CD14-positive monocyte (primary cell): ENCODE data around the gene GOLPH3. TPM values are rescaled to one million over a fixed set of nuclear protein-coding genes. Genes with fewer than 3 reads are reported as not detected.
A peak's percentile ranks its signal among the peaks of the same experiment; 100 is the strongest.
"Not testable (repeated sequence)": the region's sequence is repeated elsewhere in the genome, so short reads cannot be mapped to it uniquely, and the experiment has no call there.

Experiments
- DNase-seq, 3 donors: peaks; one replicate each; pipeline ENCODE4 v3.0.0-alpha.2; 2011 to 2022
- H2AFZ ChIP-seq: 2 replicates; pipeline ENCODE4 v1.6.0; 2012; ENCODE audit warnings: mild to moderate bottlenecking, low read depth, low read length, inconsistent platforms; ENCODE audit not compliant: insufficient read depth, poor library complexity, severe bottlenecking
- H3K27ac ChIP-seq, 2 donors: 1 replicate in 1 of 2; 2 replicates in 1 of 2; pipeline ENCODE4 v1.5.1; 2012 to 2013; ENCODE audit warnings: low read length in 2 of 2, control low read depth in 1 of 2, inconsistent platforms in 1 of 2, low read depth in 1 of 2, mild to moderate bottlenecking in 1 of 2
- H3K27me3 ChIP-seq, 2 donors: one replicate each; pipeline versions ENCODE4 v1.6.0 to v1.6.1; 2011 to 2013; ENCODE audit warnings: low read length in 2 of 2; ENCODE audit not compliant: control insufficient read depth in 2 of 2, insufficient read depth in 2 of 2
- H3K36me3 ChIP-seq, 2 donors: replicated peaks in 1 of 2; 1 replicate in 1 of 2; 2 replicates in 1 of 2; pipeline versions ENCODE4 v1.5.1 to v1.6.1; 2012 to 2013; ENCODE audit warnings: low read length in 2 of 2, control low read depth in 1 of 2, inconsistent platforms in 1 of 2, mild to moderate bottlenecking in 1 of 2; ENCODE audit not compliant: insufficient read depth in 2 of 2, control insufficient read depth in 1 of 2
- H3K4me1 ChIP-seq, 2 donors: 1 replicate in 1 of 2; 2 replicates in 1 of 2; pipeline versions ENCODE4 v1.5.1 to v1.6.1; 2012 to 2013; ENCODE audit warnings: low read length in 2 of 2, control low read depth in 1 of 2, inconsistent platforms in 1 of 2, mild to moderate bottlenecking in 1 of 2, moderate library complexity in 1 of 2; ENCODE audit not compliant: insufficient read depth in 2 of 2, control insufficient read depth in 1 of 2
- H3K4me2 ChIP-seq: replicated peaks from 2 replicates; pipeline ENCODE3; 2012; ENCODE audit warnings: low read length, moderate library complexity, mild to moderate bottlenecking; ENCODE audit not compliant: poor library complexity, severe bottlenecking; ENCODE audit errors: extremely low read depth
- H3K4me3 ChIP-seq, 3 experiments: fragments of 200-600 bp in 1 of 3; sonication (generic) in 1 of 3; replicated peaks in 1 of 3; 1 replicate in 2 of 3; 2 replicates in 1 of 3; pipeline ENCODE4 v1.5.1; 2011 to 2013; ENCODE audit warnings: low read length in 3 of 3, mild to moderate bottlenecking in 3 of 3, control low read depth in 2 of 3, low read depth in 2 of 3, inconsistent platforms in 1 of 3, moderate library complexity in 1 of 3
- H3K79me2 ChIP-seq: 2 replicates; pipeline ENCODE4 v1.6.0; 2012; ENCODE audit warnings: mild to moderate bottlenecking, control low read depth, inconsistent platforms, low read length, moderate library complexity; ENCODE audit not compliant: insufficient read depth
- H3K9ac ChIP-seq: 2 replicates; pipeline ENCODE4 v1.6.0; 2017; ENCODE audit warnings: low read length, mild to moderate bottlenecking; ENCODE audit not compliant: insufficient read depth, poor library complexity, severe bottlenecking
- H3K9me3 ChIP-seq, 2 donors: replicated peaks in 1 of 2; 1 replicate in 1 of 2; 2 replicates in 1 of 2; pipeline versions ENCODE4 v1.5.1 to v1.6.1; 2012 to 2013; ENCODE audit warnings: low read length in 2 of 2, control low read depth in 1 of 2; ENCODE audit not compliant: control insufficient read depth in 1 of 2, insufficient read depth in 1 of 2
- H4K20me1 ChIP-seq: 2 replicates; pipeline ENCODE4 v1.6.0; 2012; ENCODE audit warnings: mild to moderate bottlenecking, low read length, control low read depth, moderate library complexity; ENCODE audit not compliant: insufficient read depth
- H3K27ac Mint-ChIP-seq, 7 donors: one replicate each; pipeline ENCODE4 v1.8.0; 2020; ENCODE audit warnings: mild to moderate bottlenecking in 7 of 7, mixed read lengths in 7 of 7, moderate library complexity in 6 of 7, inconsistent platforms in 2 of 7
- H3K27me3 Mint-ChIP-seq, 3 donors: one replicate each; pipeline ENCODE4 v1.8.0; 2021 to 2022; ENCODE audit warnings: low read depth in 3 of 3, mild to moderate bottlenecking in 3 of 3, mixed read lengths in 3 of 3, moderate library complexity in 3 of 3, inconsistent platforms in 1 of 3
- H3K36me3 Mint-ChIP-seq, 2 donors: one replicate each; pipeline ENCODE4 v1.8.0; 2020; ENCODE audit warnings: mixed read lengths in 2 of 2, inconsistent platforms in 1 of 2, mild to moderate bottlenecking in 1 of 2
- H3K4me1 Mint-ChIP-seq: one replicate; pipeline ENCODE4 v1.8.0; 2020; ENCODE audit warnings: mild to moderate bottlenecking, mixed read lengths
- H3K4me3 Mint-ChIP-seq, 2 donors: one replicate each; pipeline ENCODE4 v1.8.0; 2020; ENCODE audit warnings: mild to moderate bottlenecking in 2 of 2, mixed read lengths in 2 of 2, moderate library complexity in 1 of 2
- H3K9me3 Mint-ChIP-seq, 7 donors: one replicate each; pipeline ENCODE4 v1.8.0; 2020 to 2022; ENCODE audit warnings: mixed read lengths in 7 of 7, mild to moderate bottlenecking in 6 of 7, moderate library complexity in 6 of 7, inconsistent platforms in 2 of 7
- WGBS: methylation state at CpG from one replicate; pipeline ENCODE4 v1.1.5; 2013; ENCODE audit warnings: missing lambda C conversion rate; ENCODE audit not compliant: insufficient coverage; 5-methylcytosine and 5-hydroxymethylcytosine counted together
- intact Hi-C, 2 donors: fragments of 100-400 bp; cut with micrococcal nuclease; formaldehyde crosslinking; loops; one replicate each; pipeline versions ENCODE4 v1.15.0 to v1.15.1; 2023
- polyA plus RNA-seq, 3 donors: library from polyadenylated mRNA; depleted of rRNA in 1 of 3; unstranded in 2 of 3; stranded (reverse) in 1 of 3; fragments of 300-500 nt in 2 of 3; fragments of >200 nt in 1 of 3; fragmentation: Illumina TruSeq in 2 of 3; gene quantifications; 1 replicate in 2 of 3; 2 replicates in 1 of 3; pipeline ENCODE4 v1.2.3, GENCODE V29; 2012 to 2021
- TF ChIP-seq, protein P1 (sequence below): fragments of 200-600 bp; IDR thresholded peaks from one replicate; pipeline ENCODE4 v1.8.0; 2022; ENCODE audit warnings: antibody characterized with exemption, mild to moderate bottlenecking

GOLPH3 gene
- polyA plus RNA-seq, 3 donors: 25.1 to 108 (median 105) TPM

DNA sequence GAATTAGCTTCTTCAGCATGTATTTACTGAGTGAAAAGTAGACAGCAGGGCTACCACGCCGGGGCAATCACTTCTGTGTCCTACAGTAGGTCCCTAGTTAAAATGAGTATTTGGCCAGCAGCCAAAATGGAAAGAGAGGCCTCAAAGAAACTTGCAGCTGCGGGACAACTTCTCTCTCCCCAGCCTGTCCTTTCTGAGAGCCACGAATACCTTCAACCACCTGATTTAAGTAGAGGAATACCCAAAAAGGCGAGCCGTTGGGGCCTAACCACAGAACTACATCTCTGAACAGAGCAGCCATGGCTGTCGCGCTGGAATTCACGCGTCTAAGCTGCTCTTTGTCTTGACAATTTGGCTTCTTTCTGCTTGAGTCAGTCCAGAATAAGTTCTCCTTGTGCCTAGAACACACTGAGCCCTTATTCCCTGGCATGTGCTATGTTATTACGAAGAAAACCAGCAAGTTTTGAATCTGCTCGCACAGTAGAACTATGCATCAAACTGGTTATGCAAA lies 43.8 kb upstream of the GOLPH3 start:
- peaks cover 18% of the 10 kb centered on the region for H3K4me1 Mint-ChIP-seq
- H3K27ac ChIP-seq: no peak overlapping the region

DNA sequence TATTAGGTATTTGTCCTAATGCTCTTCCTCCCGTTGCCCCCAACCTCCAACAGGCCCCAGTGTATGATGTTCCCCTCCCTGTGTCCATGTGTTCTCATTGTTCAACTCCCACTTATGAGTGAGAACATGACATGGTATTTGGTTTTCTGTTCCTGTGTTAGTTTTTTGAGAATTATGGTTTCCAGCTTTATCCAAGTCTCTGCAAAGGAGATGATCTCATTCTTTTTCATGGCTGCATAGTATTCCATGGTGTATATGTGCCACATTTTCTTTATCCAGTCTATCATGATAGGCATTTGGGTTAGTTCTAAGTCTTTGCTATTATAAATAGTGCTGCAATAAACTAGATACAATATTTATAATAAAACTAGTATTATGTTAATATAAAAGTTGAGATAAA lies 40.2 kb upstream of the GOLPH3 start:
- H3K4me1 ChIP-seq: peaks cover 36 to 39% of the 10 kb centered on the region in 2 donors
- WGBS: no CpG with 5 or more reads among the region's 1 CpG
- H3K36me3 Mint-ChIP-seq, H3K27me3 ChIP-seq, H3K27ac ChIP-seq, H3K4me3 Mint-ChIP-seq, H3K4me2 ChIP-seq, intact Hi-C loops, H2AFZ ChIP-seq, H3K9me3 ChIP-seq, H3K27ac Mint-ChIP-seq, H3K36me3 ChIP-seq, H4K20me1 ChIP-seq, H3K27me3 Mint-ChIP-seq, H3K79me2 ChIP-seq, DNase-seq, H3K9me3 Mint-ChIP-seq, H3K9ac ChIP-seq, H3K4me3 ChIP-seq: not testable (repeated sequence)
- H3K4me1 Mint-ChIP-seq: peaks cover 38% of the 10 kb centered on the region

More for the DNA sequence above, 43.8 kb upstream of the GOLPH3 start:
- H3K4me3 ChIP-seq: no peak overlapping the region
- Mint-ChIP-seq H3K27me3 (no peaks in the 10 kb centered on the region), H3K36me3 (no peaks in the 10 kb centered on the region), H3K4me3 (no peak overlapping the region), H3K27ac (peak overlapping the region in 4 of 7 donors; percentile 42 to 74 (median 60)), H3K9me3 (peaks cover 0 to 2% (median 0%) of the 10 kb centered on the region in 7 donors)
- H4K20me1 ChIP-seq: no peaks in the 10 kb centered on the region
- no peaks in the 10 kb centered on the region for H3K27me3 ChIP-seq
- H3K79me2 ChIP-seq: no peaks in the 10 kb centered on the region
- H3K4me2 ChIP-seq: peak overlapping the region; percentile 7
- peak in 2 of 3 donors; percentile 17 to 32 for DNase-seq
- no peaks in the 10 kb centered on the region for H3K36me3 ChIP-seq
- 19% methylated on average over 9 of the region's 12 CpGs for WGBS
- H3K4me1 ChIP-seq: peaks cover 15 to 16% of the 10 kb centered on the region in 2 donors
- intact Hi-C loops: no loop called here
- H2AFZ ChIP-seq: peak overlapping the region; percentile 61
- TF ChIP-seq, protein P1, sequence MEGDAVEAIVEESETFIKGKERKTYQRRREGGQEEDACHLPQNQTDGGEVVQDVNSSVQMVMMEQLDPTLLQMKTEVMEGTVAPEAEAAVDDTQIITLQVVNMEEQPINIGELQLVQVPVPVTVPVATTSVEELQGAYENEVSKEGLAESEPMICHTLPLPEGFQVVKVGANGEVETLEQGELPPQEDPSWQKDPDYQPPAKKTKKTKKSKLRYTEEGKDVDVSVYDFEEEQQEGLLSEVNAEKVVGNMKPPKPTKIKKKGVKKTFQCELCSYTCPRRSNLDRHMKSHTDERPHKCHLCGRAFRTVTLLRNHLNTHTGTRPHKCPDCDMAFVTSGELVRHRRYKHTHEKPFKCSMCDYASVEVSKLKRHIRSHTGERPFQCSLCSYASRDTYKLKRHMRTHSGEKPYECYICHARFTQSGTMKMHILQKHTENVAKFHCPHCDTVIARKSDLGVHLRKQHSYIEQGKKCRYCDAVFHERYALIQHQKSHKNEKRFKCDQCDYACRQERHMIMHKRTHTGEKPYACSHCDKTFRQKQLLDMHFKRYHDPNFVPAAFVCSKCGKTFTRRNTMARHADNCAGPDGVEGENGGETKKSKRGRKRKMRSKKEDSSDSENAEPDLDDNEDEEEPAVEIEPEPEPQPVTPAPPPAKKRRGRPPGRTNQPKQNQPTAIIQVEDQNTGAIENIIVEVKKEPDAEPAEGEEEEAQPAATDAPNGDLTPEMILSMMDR: no peak
- no peak overlapping the region for H3K9ac ChIP-seq
- H3K9me3 ChIP-seq: no peaks in the 10 kb centered on the region
